Nephron progenitor cell (in vitro differentiated cells): ENCODE data around the gene GRHPR.

Experiments
- DNase-seq: peaks from one replicate; pipeline ENCODE4 v3.0.0; 2021
- H3K27ac Mint-ChIP-seq: 2 replicates; pipeline ENCODE4 v1.8.0; 2021; ENCODE audit warnings: mild to moderate bottlenecking, moderate library complexity, mixed read lengths
- H3K27me3 Mint-ChIP-seq: 2 replicates; pipeline ENCODE4 v1.8.0; 2021; ENCODE audit warnings: mild to moderate bottlenecking, low read depth, mixed read lengths; ENCODE audit not compliant: poor library complexity
- H3K36me3 Mint-ChIP-seq: 2 replicates; pipeline ENCODE4 v1.8.0; 2021; ENCODE audit warnings: low read depth, mixed read lengths
- H3K4me1 Mint-ChIP-seq: 2 replicates; pipeline ENCODE4 v1.8.0; 2021; ENCODE audit warnings: mixed read lengths
- H3K4me3 Mint-ChIP-seq: 2 replicates; pipeline ENCODE4 v1.8.0; 2021; ENCODE audit warnings: mild to moderate bottlenecking, moderate library complexity, mixed read lengths
- H3K9me3 Mint-ChIP-seq: 2 replicates; pipeline ENCODE4 v1.8.0; 2021; ENCODE audit warnings: mild to moderate bottlenecking, moderate library complexity, mixed read lengths
- TF ChIP-seq, protein P1 (sequence below): fragments of 200-600 bp; sonication (generic); IDR thresholded peaks from 2 replicates; pipeline ENCODE4 v1.5.0; 2021; ENCODE audit warnings: antibody characterized with exemption

GRHPR gene

DNA sequence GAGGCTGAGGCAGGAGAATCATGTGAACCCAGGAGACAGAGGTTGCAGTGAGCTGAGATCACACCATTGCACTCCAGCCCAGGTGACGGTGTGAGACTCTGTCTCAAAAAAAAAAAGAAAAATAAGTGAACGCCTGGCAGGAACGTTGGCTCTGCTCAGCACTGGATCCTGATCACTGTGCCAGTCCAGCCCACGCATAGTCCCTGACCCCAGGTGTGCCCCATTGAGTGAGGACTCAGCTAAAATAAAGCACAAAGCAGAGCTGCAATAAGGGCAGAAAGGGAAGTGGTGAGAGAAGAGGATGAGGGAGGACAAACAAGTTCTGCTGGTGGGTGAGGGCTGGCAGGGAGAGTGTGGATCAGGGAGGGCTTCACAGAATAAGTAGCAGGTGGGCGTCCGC, 4.3 kb downstream of the GRHPR start:
- Mint-ChIP-seq H3K4me1 (peaks cover 41% of the 10 kb centered on the region), H3K9me3 (no peaks in the 10 kb centered on the region), H3K4me3 (no peak overlapping the region), H3K27ac (peak overlapping the region; percentile 41), H3K27me3 (no peaks in the 10 kb centered on the region), H3K36me3 (peaks cover 36% of the 10 kb centered on the region)
- no peak for DNase-seq
- TF ChIP-seq, protein P1, sequence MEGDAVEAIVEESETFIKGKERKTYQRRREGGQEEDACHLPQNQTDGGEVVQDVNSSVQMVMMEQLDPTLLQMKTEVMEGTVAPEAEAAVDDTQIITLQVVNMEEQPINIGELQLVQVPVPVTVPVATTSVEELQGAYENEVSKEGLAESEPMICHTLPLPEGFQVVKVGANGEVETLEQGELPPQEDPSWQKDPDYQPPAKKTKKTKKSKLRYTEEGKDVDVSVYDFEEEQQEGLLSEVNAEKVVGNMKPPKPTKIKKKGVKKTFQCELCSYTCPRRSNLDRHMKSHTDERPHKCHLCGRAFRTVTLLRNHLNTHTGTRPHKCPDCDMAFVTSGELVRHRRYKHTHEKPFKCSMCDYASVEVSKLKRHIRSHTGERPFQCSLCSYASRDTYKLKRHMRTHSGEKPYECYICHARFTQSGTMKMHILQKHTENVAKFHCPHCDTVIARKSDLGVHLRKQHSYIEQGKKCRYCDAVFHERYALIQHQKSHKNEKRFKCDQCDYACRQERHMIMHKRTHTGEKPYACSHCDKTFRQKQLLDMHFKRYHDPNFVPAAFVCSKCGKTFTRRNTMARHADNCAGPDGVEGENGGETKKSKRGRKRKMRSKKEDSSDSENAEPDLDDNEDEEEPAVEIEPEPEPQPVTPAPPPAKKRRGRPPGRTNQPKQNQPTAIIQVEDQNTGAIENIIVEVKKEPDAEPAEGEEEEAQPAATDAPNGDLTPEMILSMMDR = no peak

DNA sequence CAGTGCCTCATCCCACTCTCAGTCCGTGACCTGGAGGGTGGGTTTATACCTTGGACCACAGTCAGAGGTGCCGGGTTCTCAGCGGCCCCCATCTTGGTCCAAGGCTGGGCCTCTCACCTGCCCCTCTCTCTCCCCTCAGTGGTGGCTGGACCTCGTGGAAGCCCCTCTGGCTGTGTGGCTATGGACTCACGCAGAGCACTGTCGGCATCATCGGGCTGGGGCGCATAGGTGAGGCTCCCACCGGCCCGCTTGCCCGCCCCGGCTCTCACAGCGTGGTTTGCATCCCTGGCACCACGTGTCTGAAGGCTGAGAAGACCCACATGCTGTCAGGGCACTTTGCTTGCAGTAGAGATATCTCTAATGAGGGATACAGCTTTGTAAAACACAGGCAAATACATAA, 5.8 kb downstream of the GRHPR start:
- Mint-ChIP-seq H3K36me3 (peaks cover 42% of the 10 kb centered on the region), H3K27me3 (no peaks in the 10 kb centered on the region), H3K27ac (peak overlapping the region; percentile 63), H3K4me1 (peaks cover 38% of the 10 kb centered on the region), H3K9me3 (no peaks in the 10 kb centered on the region), H3K4me3 (no peak overlapping the region)
- TF ChIP-seq, protein P1 = no peak
- no peak for DNase-seq

DNA sequence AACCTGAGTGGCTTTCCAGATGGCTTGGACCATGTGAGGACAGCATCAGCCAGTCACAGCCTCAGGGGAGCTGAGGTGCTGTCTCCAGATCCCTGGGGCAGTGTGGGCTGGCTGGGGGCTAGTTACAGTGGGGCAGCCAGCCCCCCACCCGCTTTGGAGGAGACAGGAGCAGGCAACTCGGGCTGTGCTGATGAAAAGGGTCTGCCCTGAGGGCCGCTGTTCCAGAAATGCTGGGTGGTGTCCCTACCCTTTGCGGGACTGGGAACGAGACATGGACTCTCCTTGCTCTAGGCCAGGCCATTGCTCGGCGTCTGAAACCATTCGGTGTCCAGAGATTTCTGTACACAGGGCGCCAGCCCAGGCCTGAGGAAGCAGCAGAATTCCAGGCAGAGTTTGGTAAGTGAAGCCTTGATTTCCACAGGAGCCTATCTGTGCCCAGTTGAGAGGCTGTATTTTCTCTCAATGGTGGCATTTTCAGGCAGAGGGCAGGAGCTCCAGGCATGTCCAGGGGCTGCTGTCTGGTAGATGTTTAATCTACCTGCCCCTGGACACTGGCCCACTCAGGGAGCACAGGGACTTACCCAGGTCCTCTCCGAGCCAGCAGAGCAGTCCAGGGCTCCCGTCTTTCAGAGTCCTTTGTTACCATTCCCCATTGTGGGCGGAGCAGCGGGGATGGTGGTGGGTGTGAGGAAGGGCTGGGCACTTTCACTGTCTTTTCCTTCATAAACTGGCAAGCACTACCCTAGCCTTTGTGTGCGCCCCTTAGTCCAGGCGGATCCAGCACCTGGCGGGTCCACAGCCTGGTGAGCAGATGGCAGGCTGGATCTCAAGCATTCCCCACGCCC, 7.2 kb downstream of the GRHPR start:
- DNase-seq = no peak
- H3K4me3 Mint-ChIP-seq = no peak overlapping the region
- TF ChIP-seq, protein P1 = no peak
- no peaks in the 10 kb centered on the region for H3K9me3 Mint-ChIP-seq
- no peaks in the 10 kb centered on the region for H3K27me3 Mint-ChIP-seq
- peak overlapping the region; percentile 48 for H3K27ac Mint-ChIP-seq
- peaks cover 41% of the 10 kb centered on the region for H3K4me1 Mint-ChIP-seq
- peaks cover 48% of the 10 kb centered on the region for H3K36me3 Mint-ChIP-seq

DNA sequence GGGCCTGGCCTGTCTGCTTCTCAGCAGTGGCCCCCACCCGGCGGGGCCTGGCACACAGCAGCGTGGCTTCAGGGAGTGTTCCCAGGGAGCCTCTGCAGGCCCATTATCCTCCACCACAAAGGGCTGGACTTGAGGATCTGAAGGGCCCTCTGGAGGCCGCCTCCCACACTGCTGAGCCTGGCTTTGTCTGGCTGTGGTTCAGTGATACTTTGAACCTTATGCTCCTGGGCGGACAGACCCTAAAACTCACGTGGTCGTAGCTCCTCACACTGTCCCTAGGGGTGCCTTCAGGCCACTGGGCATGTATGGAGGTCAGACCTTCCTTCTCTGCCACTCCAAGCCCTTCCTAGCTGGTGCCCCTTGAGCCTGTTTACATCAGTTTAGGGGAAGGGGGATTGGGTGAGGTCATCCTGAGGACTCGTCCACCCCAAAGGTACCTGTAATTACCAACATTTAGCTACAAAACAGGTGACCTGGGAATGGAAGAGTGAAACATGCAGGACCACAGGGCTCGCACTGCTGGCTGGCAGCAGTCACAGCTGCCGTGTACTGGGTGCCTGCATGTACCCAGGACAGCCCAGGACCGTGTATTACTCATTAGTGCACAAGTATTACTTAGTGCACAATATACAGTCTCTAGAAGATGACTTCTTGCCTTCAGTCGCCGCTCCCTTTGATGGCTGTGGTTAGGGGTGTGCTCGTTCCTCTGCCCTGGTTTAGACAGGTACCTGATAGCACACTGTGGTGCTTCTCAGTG, 8.5 kb downstream of the GRHPR start:
- Mint-ChIP-seq H3K4me3 (no peak overlapping the region), H3K27ac (peak overlapping the region; percentile 81), H3K27me3 (no peaks in the 10 kb centered on the region), H3K4me1 (peaks cover 42% of the 10 kb centered on the region), H3K36me3 (peaks cover 51% of the 10 kb centered on the region), H3K9me3 (no peaks in the 10 kb centered on the region)
- DNase-seq = no peak
- TF ChIP-seq, protein P1 = no peak

DNA sequence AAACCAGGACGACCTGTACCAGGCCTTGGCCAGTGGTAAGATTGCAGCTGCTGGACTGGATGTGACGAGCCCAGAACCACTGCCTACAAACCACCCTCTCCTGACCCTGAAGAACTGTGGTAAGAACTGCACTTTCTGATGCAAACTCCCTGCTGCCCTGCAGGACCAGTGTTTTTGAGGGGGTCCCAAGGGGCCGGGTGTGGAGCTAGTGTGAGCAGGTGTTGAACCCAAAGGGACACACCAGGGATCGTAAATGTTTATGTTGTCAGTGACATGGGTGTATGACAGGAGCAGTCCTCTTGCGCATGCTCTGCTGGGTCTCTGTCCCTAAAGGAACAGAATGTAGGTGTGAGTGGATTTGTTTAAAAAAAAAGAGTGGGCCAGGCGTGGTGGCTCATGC, 9.5 kb downstream of the GRHPR start:
- Mint-ChIP-seq H3K27me3 (no peaks in the 10 kb centered on the region), H3K27ac (no peak overlapping the region), H3K4me3 (no peak overlapping the region), H3K9me3 (no peaks in the 10 kb centered on the region), H3K36me3 (peaks cover 48% of the 10 kb centered on the region), H3K4me1 (peaks cover 42% of the 10 kb centered on the region)
- TF ChIP-seq, protein P1 = no peak
- DNase-seq = no peak
